PC-9 (cell line): ENCODE results near the gene ACOXL. TPM values are rescaled to one million over a fixed set of nuclear protein-coding genes. Genes with fewer than 3 reads are reported as not detected.

Experiments
- BruUV-seq: library from RNA; stranded (reverse); fragments of 400-500 nt; replicated peaks from 2 replicates; lab custom pipeline; 2021; lab: Mats Ljungman, UMichigan
- CTCF ChIA-PET: fragments of 300-600 bp; sonication (Branson Sonifier 250); formaldehyde crosslinking; loops from one replicate; lab custom pipeline; 2022; ENCODE audit warnings: antibody characterized with exemption; lab: Charles Lee
- POLR2A ChIA-PET: fragments of 300-600 bp; sonication (Branson Sonifier 250); formaldehyde crosslinking; loops from one replicate; lab custom pipeline; 2022; ENCODE audit warnings: antibody characterized with exemption; ENCODE audit not compliant: unreplicated experiment; lab: Charles Lee
- DNase-seq, 2 experiments: peaks; one replicate each; pipeline versions ENCODE4 v3.0.0 to v3.0.0-alpha.2; 2015 to 2022; ENCODE audit warnings: mixed read lengths in 1 of 2
- H2AFZ ChIP-seq: fragments of 200-600 bp; sonication (generic); 2 replicates; pipeline ENCODE4 v1.8.1; 2017; ENCODE audit warnings: antibody characterized with exemption
- H3F3A ChIP-seq: fragments of 200-600 bp; sonication (generic); 2 replicates; pipeline ENCODE4 v1.8.1; 2017; ENCODE audit warnings: antibody characterized with exemption, mild to moderate bottlenecking, low read depth; ENCODE audit not compliant: insufficient read depth
- H3K27ac ChIP-seq: fragments of 200-600 bp; sonication (generic); 2 replicates; pipeline ENCODE4 v1.6.1; 2016; ENCODE audit warnings: mixed run types
- H3K27me3 ChIP-seq: fragments of 200-600 bp; sonication (generic); 2 replicates; pipeline ENCODE4 v1.6.1; 2016; ENCODE audit warnings: low read depth, mixed run types; ENCODE audit not compliant: insufficient read depth
- H3K36me3 ChIP-seq: fragments of 200-600 bp; sonication (generic); 2 replicates; pipeline ENCODE4 v1.6.1; 2016; ENCODE audit warnings: low read depth, mixed run types
- H3K4me1 ChIP-seq: fragments of 200-600 bp; sonication (generic); replicated peaks from 2 replicates; pipeline ENCODE4 v1.6.1; 2016; ENCODE audit warnings: mixed run types; ENCODE audit not compliant: insufficient read depth
- H3K4me2 ChIP-seq: fragments of 200-600 bp; sonication (generic); 2 replicates; pipeline ENCODE4 v1.6.1; 2017; ENCODE audit warnings: mixed run types
- H3K4me3 ChIP-seq: fragments of 200-600 bp; sonication (generic); 2 replicates; pipeline ENCODE4 v1.6.1; 2016; ENCODE audit warnings: mixed run types
- H3K79me2 ChIP-seq: fragments of 200-600 bp; sonication (generic); 2 replicates; pipeline ENCODE4 v1.6.1; 2017; ENCODE audit warnings: low read depth, mixed run types
- H3K9me2 ChIP-seq: fragments of 200-600 bp; sonication (generic); 2 replicates; pipeline ENCODE4 v1.8.1; 2017; ENCODE audit warnings: mild to moderate bottlenecking; ENCODE audit not compliant: insufficient read depth
- H3K9me3 ChIP-seq: fragments of 200-600 bp; sonication (generic); 2 replicates; pipeline ENCODE4 v1.8.1; 2016; ENCODE audit warnings: low read depth; ENCODE audit not compliant: insufficient read depth
- H4K20me1 ChIP-seq: fragments of 200-600 bp; sonication (generic); 2 replicates; pipeline ENCODE4 v1.8.1; 2017; ENCODE audit not compliant: insufficient read depth
- CTCF ChIP-seq: fragments of 200-600 bp; sonication (generic); conservative IDR thresholded peaks from 2 replicates; pipeline ENCODE4 v1.6.1; 2017; ENCODE audit warnings: mixed run types, antibody characterized with exemption, mild to moderate bottlenecking, moderate library complexity
- EZH2 ChIP-seq: fragments of 200-600 bp; sonication (generic); IDR thresholded peaks from 2 replicates; pipeline ENCODE4 v1.8.0; 2017; ENCODE audit warnings: antibody characterized with exemption, low read depth
- intact Hi-C: fragments of 100-400 bp; cut with micrococcal nuclease; formaldehyde crosslinking; loops from one replicate; pipeline ENCODE4 v1.10.0; 2022; ENCODE audit not compliant: unreplicated experiment
- total RNA-seq: library from RNA; stranded (reverse); gene quantifications from 2 replicates; pipeline ENCODE4 v1.2.3, GENCODE V29; 2021

ACOXL gene
- total RNA-seq, 1 experiment from 2014 or later = 10.7 TPM

- H3K9me2 ChIP-seq = no peaks in the 10 kb centered on the region
- no peak for DNase-seq
- ChIA-PET POLR2A (no interaction called here), CTCF (interaction anchor here (0.6 kb wide), 1 partner anchor 179 kb away, joined by 9 read pairs; no protein-coding TSS in a partner anchor)
- H3K9me3 ChIP-seq = no peaks in the 10 kb centered on the region
- no peaks in the 10 kb centered on the region for H3K36me3 ChIP-seq
- no peak overlapping the region for H3K4me3 ChIP-seq
- no peaks in the 10 kb centered on the region for H3K79me2 ChIP-seq
- no peak overlapping the region for H3K27ac ChIP-seq
- no peak overlapping the region for H2AFZ ChIP-seq
- TF ChIP-seq CTCF (no peak), EZH2 (no peak)
- no peaks in the 10 kb centered on the region for H3K27me3 ChIP-seq
- no peaks in the 10 kb centered on the region for H3K4me1 ChIP-seq
- no peak overlapping the region for H3K4me2 ChIP-seq
- intact Hi-C loops = no loop called here
- no TSS peak for BruUV-seq
- H4K20me1 ChIP-seq = no peaks in the 10 kb centered on the region
- no peaks in the 10 kb centered on the region for H3F3A ChIP-seq
Observed at GRCh38 chr2:110955556-110955955, 223.2 kb downstream of the ACOXL start.

- no peak overlapping the region for H3K4me2 ChIP-seq
- no peaks in the 10 kb centered on the region for H3K9me2 ChIP-seq
- H3F3A ChIP-seq = no peaks in the 10 kb centered on the region
- no peaks in the 10 kb centered on the region for H3K36me3 ChIP-seq
- no peak overlapping the region for H3K27ac ChIP-seq
- no peaks in the 10 kb centered on the region for H3K4me1 ChIP-seq
- CTCF ChIA-PET = interaction anchor here (0.5 kb wide), 1 partner anchor 13 kb away, joined by 4 read pairs; no protein-coding TSS in a partner anchor
- H3K4me3 ChIP-seq = no peak overlapping the region
- POLR2A ChIA-PET = no interaction called here
- TF ChIP-seq CTCF (no peak), EZH2 (no peak)
- H4K20me1 ChIP-seq = no peaks in the 10 kb centered on the region
- no peaks in the 10 kb centered on the region for H3K9me3 ChIP-seq
- BruUV-seq = no TSS peak
- no peak for DNase-seq
- H3K79me2 ChIP-seq = no peaks in the 10 kb centered on the region
- no peaks in the 10 kb centered on the region for H3K27me3 ChIP-seq
- intact Hi-C loops = no loop called here
- H2AFZ ChIP-seq = no peak overlapping the region
Observed at GRCh38 chr2:110957293-110957692, 224.9 kb downstream of the ACOXL start.

- no peak overlapping the region for H2AFZ ChIP-seq
- CTCF ChIA-PET = no interaction called here
- BruUV-seq = no TSS peak
Observed at GRCh38 chr2:110958346-110959119, 226.2 kb downstream of the ACOXL start.

More at GRCh38 chr2:110958346-110959119, 226.2 kb downstream of the ACOXL start:
- intact Hi-C loops = no loop called here
- DNase-seq = no peak
- Histone ChIP-seq H3K4me2 (no peak overlapping the region), H3K9me3 (no peaks in the 10 kb centered on the region), H4K20me1 (no peaks in the 10 kb centered on the region), H3K9me2 (no peaks in the 10 kb centered on the region), H3F3A (no peaks in the 10 kb centered on the region), H3K79me2 (no peaks in the 10 kb centered on the region), H3K27ac (no peak overlapping the region), H3K4me3 (no peak overlapping the region), H3K27me3 (no peaks in the 10 kb centered on the region), H3K36me3 (no peaks in the 10 kb centered on the region), H3K4me1 (no peaks in the 10 kb centered on the region)
- POLR2A ChIA-PET = no interaction called here
- TF ChIP-seq EZH2 (no peak), CTCF (no peak)
